Head of caudate nucleus (tissue), 42 donors: ENCODE data around the gene HDAC10.

Experiments
- DNase-seq, 42 donors: peaks; one replicate each; pipeline versions ENCODE4 v3.0.0 to v3.0.0-alpha.2; 2020 to 2021; ENCODE audit warnings: mixed read lengths in 7 of 42
- intact Hi-C: fragments of 100-400 bp; cut with DNase I; formaldehyde crosslinking; loops from one replicate; pipeline ENCODE4 v1.15.0; 2022

The HDAC10 gene

GRCh38 chr22:50250555-50251476 is at the start of gene HDAC10:
TSS of gene HDAC10 (minus strand) at chr22:50251265. CDS start at chr22:50251032, 233 bp downstream.
- DNase-seq, result peak in 27 of 42 donors; percentile 41 to 72 (median 57)
- intact Hi-C loops, result no loop called here

GRCh38 chr22:50300620-50301257 is 49.7 kb upstream of the HDAC10 start:
- intact Hi-C loops, result no loop called here
- DNase-seq, result no peak

GRCh38 chr22:50299785-50300619 is 48.9 kb upstream of the HDAC10 start:
- intact Hi-C loops, result no loop called here
- peak in 2 of 42 donors; percentile 18 to 29 for DNase-seq

GRCh38 chr22:50298937-50299784 is 48.1 kb upstream of the HDAC10 start:
- intact Hi-C loops, result no loop called here
- peak in 3 of 42 donors; percentile 12 to 32 (median 28) for DNase-seq

GRCh38 chr22:50298266-50298637 is 47.2 kb upstream of the HDAC10 start:
- intact Hi-C loops, result no loop called here
- no peak for DNase-seq

GRCh38 chr22:50297510-50298265 is 46.6 kb upstream of the HDAC10 start:
- no peak for DNase-seq

GRCh38 chr22:50296658-50297490 is 45.8 kb upstream of the HDAC10 start:
- intact Hi-C loops, result no loop called here
- no peak for DNase-seq

More at GRCh38 chr22:50297510-50298265, 46.6 kb upstream of the HDAC10 start:
- intact Hi-C loops, result no loop called here

GRCh38 chr22:50294319-50294656 is 43.2 kb upstream of the HDAC10 start:
- no peak for DNase-seq
- intact Hi-C loops, result no loop called here

- intact Hi-C loops, result no loop called here
- DNase-seq, result peak in 11 of 42 donors; percentile 14 to 71 (median 61)
Measured at GRCh38 chr22:50293441-50294318, 42.6 kb upstream of the HDAC10 start.

- intact Hi-C loops, result no loop called here
- DNase-seq, result peak in 1 of 42 donors; percentile 35
Measured at GRCh38 chr22:50292643-50293440, 41.8 kb upstream of the HDAC10 start.

- DNase-seq, result no peak
- intact Hi-C loops, result no loop called here
Measured at GRCh38 chr22:50289942-50290630, 39.0 kb upstream of the HDAC10 start.

- no peak for DNase-seq
- intact Hi-C loops, result no loop called here
Measured at GRCh38 chr22:50289151-50289941, 38.3 kb upstream of the HDAC10 start.

- intact Hi-C loops, result no loop called here
- DNase-seq, result no peak
Measured at GRCh38 chr22:50287731-50288130, 36.7 kb upstream of the HDAC10 start.
